K562 (cell line): ENCODE measurements around the gene LONRF3. TPM values are rescaled to one million over a fixed set of nuclear protein-coding genes. Genes with fewer than 3 reads are reported as not detected.

Experiments used
- COPS2 ChIP-seq: fragments of 450-650 bp; conservative IDR thresholded peaks from 2 replicates; pipeline ENCODE4 v1.6.1; 2016; ENCODE audit warnings: mild to moderate bottlenecking, moderate library complexity
- EGR1 ChIP-seq: fragments of 450-650 bp; conservative IDR thresholded peaks from 2 replicates; pipeline ENCODE4 v1.6.1; 2017; ENCODE audit warnings: mild to moderate bottlenecking
- EP300 ChIP-seq: IDR thresholded peaks from 2 replicates; pipeline ENCODE4 v1.6.1; 2012; ENCODE audit warnings: low read length, improper control_type of control experiment
- KLF10 ChIP-seq: fragments of 250-450 bp; sonication (Bioruptor Pico); IDR thresholded peaks from 2 replicates; pipeline ENCODE4 v1.6.1; 2021; ENCODE audit warnings: matching md5 sums
- L3MBTL2 ChIP-seq: fragments of 450-650 bp; IDR thresholded peaks from 2 replicates; pipeline ENCODE4 v1.6.1; 2016; ENCODE audit warnings: mild to moderate bottlenecking, moderate library complexity
- MEF2A ChIP-seq: IDR thresholded peaks from 2 replicates; pipeline ENCODE4 v1.6.1; 2011; ENCODE audit warnings: low read depth, mild to moderate bottlenecking, low read length, moderate library complexity; ENCODE audit not compliant: control insufficient read depth
- NFYB ChIP-seq: IDR thresholded peaks from 2 replicates; pipeline ENCODE4 v1.6.1; 2011; ENCODE audit warnings: mild to moderate bottlenecking, moderate library complexity; ENCODE audit not compliant: insufficient read length; ENCODE audit errors: extremely low read depth
- NRF1 ChIP-seq, 2 experiments: fragments of 450-650 bp; IDR thresholded peaks in 1 of 2; conservative IDR thresholded peaks in 1 of 2; 2 replicates each; pipeline ENCODE4 v1.6.1; 2014; ENCODE audit warnings: mild to moderate bottlenecking in 2 of 2
- PHF8 ChIP-seq: fragments of 200-600 bp; sonication (generic); IDR thresholded peaks from 2 replicates; pipeline ENCODE4 v1.6.1; 2012; ENCODE audit warnings: mixed run types, mild to moderate bottlenecking, inconsistent platforms, low read length, moderate library complexity, borderline replicate concordance
- POLR2A ChIP-seq: fragments of 450-650 bp; conservative IDR thresholded peaks from 2 replicates; pipeline ENCODE4 v1.6.1; 2016
- SNIP1 ChIP-seq: fragments of 450-650 bp; IDR thresholded peaks from 2 replicates; pipeline ENCODE4 v1.7.1; 2017; ENCODE audit warnings: low read depth, mild to moderate bottlenecking
- TCF3 ChIP-seq: sonication (generic); formaldehyde crosslinking; IDR thresholded peaks from 2 replicates; pipeline ENCODE4 v1.4.0; 2020; ENCODE audit warnings: mild to moderate bottlenecking, missing genetic modification reagents
- ZFX ChIP-seq: sonication (generic); formaldehyde crosslinking; IDR thresholded peaks from 2 replicates; pipeline ENCODE4 v1.8.0; 2022; ENCODE audit warnings: mild to moderate bottlenecking, missing genetic modification reagents, moderate library complexity
- ZNF75A ChIP-seq: fragments of 450-650 bp; formaldehyde crosslinking; IDR thresholded peaks from 2 replicates; pipeline ENCODE4 v1.4.0; 2020; ENCODE audit warnings: mild to moderate bottlenecking
- polyA plus RNA-seq, 8 experiments: library from polyadenylated mRNA; depleted of rRNA in 4 of 8; stranded (reverse) in 5 of 8; unstranded in 3 of 8; fragments of >200 nt; fragmentation: Nextera tagmentation in 2 of 8; fragmentation: Illumina TruSeq in 1 of 8; extraction: Ambion mirVana in 2 of 8; extraction: Trizol in 1 of 8; gene quantifications; 2 replicates each; pipeline versions ENCODE4 v1.2.1 to v1.2.3, GENCODE V29; 2011 to 2014; ENCODE audit warnings: inconsistent platforms in 1 of 8, missing spikeins in 1 of 8
- total RNA-seq, 7 experiments: library from RNA; depleted of rRNA in 6 of 7; stranded (reverse); fragments of >200 nt in 6 of 7; fragmentation: Illumina TruSeq in 2 of 7; extraction: Trizol in 2 of 7; gene quantifications; 2 replicates each; pipeline versions ENCODE4 v1.2.1 to v1.2.3, GENCODE V29; 2011 to 2021; ENCODE audit warnings: low replicate concordance in 1 of 7
- TF ChIP-seq, protein P1 (sequence below), 2 experiments: fragments of 450-650 bp; conservative IDR thresholded peaks; 2 replicates each; pipeline ENCODE4 v1.6.1; 2017; ENCODE audit warnings: mild to moderate bottlenecking in 2 of 2, moderate library complexity in 2 of 2

LONRF3 gene
- total and polyA plus RNA-seq, 9 of the 15 experiments (the other 6 are each of a cell fraction or from before 2014, with no cell fraction given) = 1.3 to 22.0 (median 8.7) TPM

DNA sequence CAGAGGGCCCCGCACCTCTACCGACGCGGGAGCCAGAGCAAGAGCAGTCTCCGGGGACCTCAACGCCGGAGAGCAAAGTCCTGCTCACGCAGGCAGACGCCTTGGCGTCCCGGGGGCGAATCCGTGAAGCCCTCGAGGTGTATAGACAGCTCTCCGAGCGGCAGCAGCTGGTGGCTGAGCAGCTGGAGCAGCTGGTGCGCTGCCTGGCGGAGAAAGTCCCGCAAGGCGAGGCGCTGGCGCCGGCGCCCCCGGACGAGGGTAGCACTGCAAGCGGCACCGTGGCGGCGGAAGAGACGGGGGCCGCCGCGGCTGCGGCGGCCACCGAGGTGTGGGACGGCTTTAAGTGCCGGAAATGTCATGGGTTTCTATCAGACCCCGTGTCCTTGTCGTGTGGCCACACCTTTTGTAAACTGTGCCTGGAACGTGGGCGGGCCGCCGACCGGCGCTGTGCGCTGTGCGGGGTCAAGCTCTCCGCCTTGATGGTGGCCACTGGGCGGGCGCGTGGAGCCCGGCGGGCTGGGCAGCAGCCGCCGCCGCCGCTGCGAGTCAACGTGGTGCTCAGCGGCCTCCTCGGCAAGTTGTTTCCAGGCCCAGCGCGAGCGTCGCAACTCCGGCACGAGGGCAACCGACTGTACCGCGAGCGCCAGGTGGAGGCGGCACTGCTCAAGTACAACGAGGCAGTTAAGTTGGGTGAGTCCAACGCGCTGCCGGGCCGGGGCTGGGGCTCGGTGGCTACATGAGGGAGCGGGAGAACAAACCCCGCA is 672 bp downstream of the LONRF3 start (continued):
- TF ChIP-seq PHF8 (peak; percentile 23; the same call in 1 of the 2 replicates), ZFX (peak; percentile 73), TCF3 (CRISPR knock-in tag) (peak; percentile 33; the same call in 1 of the 2 replicates), COPS2 (no peak), MEF2A (no peak), SNIP1 (no peak), EGR1 (peak; percentile 73), EP300 (no peak), L3MBTL2 (peak; percentile 91), ZNF75A (CRISPR knock-in tag) (no peak), POLR2A (0 out of 2 replicates have a peak, but pooled peaks have one; percentile 51), NRF1 (conservative IDR thresholded peaks at IDR 0.05 in 1 of 2, IDR thresholded peaks at IDR 0.05 in 1 of 2) (peak in 1 of 2 experiments; percentile 24; a peak in 1 of 4 replicates), NFYB (no peak), KLF10 (no peak)
- TF ChIP-seq, protein P1, sequence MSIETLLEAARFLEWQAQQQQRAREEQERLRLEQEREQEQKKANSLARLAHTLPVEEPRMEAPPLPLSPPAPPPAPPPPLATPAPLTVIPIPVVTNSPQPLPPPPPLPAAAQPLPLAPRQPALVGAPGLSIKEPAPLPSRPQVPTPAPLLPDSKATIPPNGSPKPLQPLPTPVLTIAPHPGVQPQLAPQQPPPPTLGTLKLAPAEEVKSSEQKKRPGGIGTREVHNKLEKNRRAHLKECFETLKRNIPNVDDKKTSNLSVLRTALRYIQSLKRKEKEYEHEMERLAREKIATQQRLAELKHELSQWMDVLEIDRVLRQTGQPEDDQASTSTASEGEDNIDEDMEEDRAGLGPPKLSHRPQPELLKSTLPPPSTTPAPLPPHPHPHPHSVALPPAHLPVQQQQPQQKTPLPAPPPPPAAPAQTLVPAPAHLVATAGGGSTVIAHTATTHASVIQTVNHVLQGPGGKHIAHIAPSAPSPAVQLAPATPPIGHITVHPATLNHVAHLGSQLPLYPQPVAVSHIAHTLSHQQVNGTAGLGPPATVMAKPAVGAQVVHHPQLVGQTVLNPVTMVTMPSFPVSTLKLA (conservative IDR thresholded peaks at IDR 0.05) = peak in 1 of 2 experiments; percentile 25; a peak in 2 of 4 replicates
